Psoas muscle (tissue), 8 donors: ENCODE data around the gene IL16. TPM values are rescaled to one million over a fixed set of nuclear protein-coding genes. Genes with fewer than 3 reads are reported as not detected.
A peak's percentile ranks its signal among the peaks of the same experiment; 100 is the strongest.

Source experiments
- ATAC-seq, 4 donors: fragments of 200-7000 bp; cut with Tn5 transposase; one replicate each; pipeline ENCODE4 v1.9.1; 2020; ENCODE audit warnings: moderate library complexity in 3 of 4, mild to moderate bottlenecking in 2 of 4
- DNase-seq, 2 donors: peaks; one replicate each; pipeline ENCODE4 v3.0.0-alpha.2; 2020
- H3K27ac ChIP-seq: fragments of 200-600 bp; one replicate; pipeline ENCODE4 v1.8.0; 2022
- H3K27me3 ChIP-seq, 3 donors: fragments of 200-600 bp in 1 of 3; one replicate each; pipeline versions ENCODE4 v1.6.1 to v1.8.0; 2013 to 2022; ENCODE audit warnings: low read length in 2 of 3, mild to moderate bottlenecking in 2 of 3, moderate library complexity in 1 of 3; ENCODE audit not compliant: insufficient read depth in 3 of 3
- H3K36me3 ChIP-seq, 2 donors: fragments of 200-600 bp in 1 of 2; one replicate each; pipeline versions ENCODE4 v1.6.1 to v1.8.0; 2013 to 2022; ENCODE audit warnings: low read depth in 1 of 2, mild to moderate bottlenecking in 1 of 2, moderate library complexity in 1 of 2; ENCODE audit not compliant: insufficient read depth in 1 of 2
- H3K4me1 ChIP-seq: fragments of 200-600 bp; one replicate; pipeline ENCODE4 v1.8.0; 2022
- H3K4me3 ChIP-seq: fragments of 200-600 bp; one replicate; pipeline ENCODE4 v1.8.0; 2022; ENCODE audit warnings: mild to moderate bottlenecking
- H3K9me3 ChIP-seq: fragments of 200-600 bp; one replicate; pipeline ENCODE4 v1.8.0; 2022
- WGBS, 3 donors: extraction: QIAGEN DNeasy Blood & Tissue Kit; methylation state at CpG; one replicate each; pipeline versions ENCODE4 v1.1.6 to v1.1.7; 2013; 5-methylcytosine and 5-hydroxymethylcytosine counted together
- intact Hi-C, 2 donors: fragments of 100-400 bp; cut with DNase I; formaldehyde crosslinking; loops; one replicate each; pipeline versions ENCODE4 v1.11.0 to v1.14.2; 2022
- polyA plus RNA-seq, 3 donors: library from polyadenylated mRNA; stranded (reverse); fragments of 200-250 nt; gene quantifications; one replicate each; pipeline ENCODE4 v1.2.3, GENCODE V29; 2013
- total RNA-seq, 4 donors: library from RNA; stranded (reverse); fragmentation: NEBNext Ultra II Directional in 2 of 4; extraction: Animal tissue kit (Norgen Biotek cat#: 25700) in 2 of 4; gene quantifications; one replicate each; pipeline versions ENCODE4 v1.2.1 to v1.2.4, GENCODE V29; 2021 to 2023
- TF ChIP-seq, protein P1 (sequence below): fragments of 200-600 bp; IDR thresholded peaks from one replicate; pipeline ENCODE4 v1.8.0; 2022; ENCODE audit warnings: antibody characterized with exemption
- donor health status: healthy with polysubstance abuse.
- donor health status: DM: no; HTN: no; CAD: no; lungs with moderate emphysema.
- donor health status: Bipolar disorder and iron deficiency.
- donor health status: healthy.
- donor health status: DM: yes; HTN: yes; CAD: no.
- donor health status: DM: no; HTN: no; CAD: no.
- donor health status: DM: no; HTN: no; CAD: no.
- donor health status: DM: yes; HTN: yes; CAD: no.

IL16 gene
- total and polyA plus RNA-seq, 7 donors, result 1.2 to 5.3 (median 2.4) TPM

DNA sequence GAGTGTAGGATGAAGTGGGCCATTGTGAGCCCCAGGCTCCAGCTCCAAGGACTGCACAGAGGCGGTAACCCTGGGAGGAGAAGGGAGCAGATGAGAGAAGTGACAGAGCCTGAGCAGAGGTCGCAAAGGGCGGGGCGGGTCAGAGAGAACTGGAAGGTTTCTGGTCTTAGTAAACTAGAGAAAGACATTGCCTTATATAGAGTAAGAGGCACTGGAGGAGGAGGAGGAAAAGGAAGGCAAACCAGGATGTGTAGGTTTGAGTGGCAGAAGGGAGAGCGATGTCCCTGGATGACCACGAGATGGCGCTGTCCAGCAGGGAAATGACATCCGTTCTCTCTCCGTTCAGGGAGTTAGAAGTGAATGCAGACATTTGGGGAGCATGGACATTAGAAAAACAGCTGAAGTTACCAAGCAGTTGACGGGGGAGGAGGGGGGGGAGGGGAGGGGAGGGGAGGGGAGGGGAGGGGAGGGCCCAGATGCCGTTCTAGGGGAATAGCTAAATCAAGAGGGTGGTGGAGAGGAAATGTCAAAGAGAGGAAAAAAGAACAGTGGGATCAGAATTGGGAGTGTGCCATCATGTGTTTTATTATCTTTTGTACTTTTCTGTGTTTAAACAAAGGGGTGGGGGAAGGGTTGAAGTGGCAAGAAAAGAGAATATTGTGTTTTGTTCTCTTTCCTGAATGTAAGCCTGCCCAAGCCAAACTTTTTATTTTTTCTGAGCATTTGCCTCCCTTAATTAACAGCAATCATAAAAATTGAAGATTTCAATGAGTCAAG lies 78.4 kb downstream of the IL16 start:
- TF ChIP-seq, protein P1, sequence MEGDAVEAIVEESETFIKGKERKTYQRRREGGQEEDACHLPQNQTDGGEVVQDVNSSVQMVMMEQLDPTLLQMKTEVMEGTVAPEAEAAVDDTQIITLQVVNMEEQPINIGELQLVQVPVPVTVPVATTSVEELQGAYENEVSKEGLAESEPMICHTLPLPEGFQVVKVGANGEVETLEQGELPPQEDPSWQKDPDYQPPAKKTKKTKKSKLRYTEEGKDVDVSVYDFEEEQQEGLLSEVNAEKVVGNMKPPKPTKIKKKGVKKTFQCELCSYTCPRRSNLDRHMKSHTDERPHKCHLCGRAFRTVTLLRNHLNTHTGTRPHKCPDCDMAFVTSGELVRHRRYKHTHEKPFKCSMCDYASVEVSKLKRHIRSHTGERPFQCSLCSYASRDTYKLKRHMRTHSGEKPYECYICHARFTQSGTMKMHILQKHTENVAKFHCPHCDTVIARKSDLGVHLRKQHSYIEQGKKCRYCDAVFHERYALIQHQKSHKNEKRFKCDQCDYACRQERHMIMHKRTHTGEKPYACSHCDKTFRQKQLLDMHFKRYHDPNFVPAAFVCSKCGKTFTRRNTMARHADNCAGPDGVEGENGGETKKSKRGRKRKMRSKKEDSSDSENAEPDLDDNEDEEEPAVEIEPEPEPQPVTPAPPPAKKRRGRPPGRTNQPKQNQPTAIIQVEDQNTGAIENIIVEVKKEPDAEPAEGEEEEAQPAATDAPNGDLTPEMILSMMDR, result peak; percentile 79
- Histone ChIP-seq H3K4me1 (no peaks in the 10 kb centered on the region), H3K27me3 (no peaks in the 10 kb centered on the region), H3K9me3 (no peaks in the 10 kb centered on the region), H3K36me3 (no peaks in the 10 kb centered on the region), H3K4me3 (no peak overlapping the region), H3K27ac (no peak overlapping the region)
- WGBS, 3 donors, result 15 to 20% (median 15%) methylated on average over 10 to 11 of the region's 11 CpGs
- peak; percentile 71 to 85 (median 82) for ATAC-seq
- intact Hi-C loops, result loop anchor here (1.0 to 10.0 kb wide), 4 partner anchors 57 to 200 kb away; no protein-coding TSS in a partner anchor
- peak; percentile 68 to 81 for DNase-seq

DNA sequence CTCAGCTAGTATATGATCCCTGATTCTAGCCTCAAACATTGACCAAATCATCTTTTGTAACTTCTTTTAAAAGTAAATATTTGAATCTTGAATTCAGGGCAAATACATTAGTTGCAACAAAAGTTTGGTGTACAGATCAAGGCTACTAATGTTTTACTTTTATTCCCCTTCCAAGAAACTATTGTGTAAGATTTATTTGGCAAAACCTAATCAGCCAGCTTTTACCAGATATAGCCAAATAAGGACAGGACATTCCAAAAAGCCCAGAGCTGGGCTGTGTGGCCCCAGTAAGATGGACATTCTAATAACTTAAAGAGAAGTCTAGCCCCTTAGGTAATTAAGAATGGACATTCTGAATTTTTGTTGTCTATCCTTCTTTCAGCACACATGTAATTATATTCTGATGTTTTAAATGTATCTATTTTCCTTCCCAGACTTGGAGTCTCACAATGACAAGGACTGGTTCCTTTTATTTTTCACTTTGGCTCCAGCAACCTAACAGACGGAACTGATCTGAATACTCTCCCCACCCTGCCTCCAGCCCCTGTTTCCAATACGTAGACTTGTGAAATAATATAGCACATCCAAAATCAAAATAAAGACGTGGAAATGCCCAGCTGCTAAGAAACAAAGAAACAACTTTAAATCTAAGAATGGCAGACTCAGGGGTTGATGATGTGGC lies 79.2 kb downstream of the IL16 start:
- Histone ChIP-seq H3K9me3 (no peaks in the 10 kb centered on the region), H3K27ac (no peak overlapping the region), H3K27me3 (no peaks in the 10 kb centered on the region), H3K36me3 (no peaks in the 10 kb centered on the region), H3K4me3 (no peak overlapping the region), H3K4me1 (no peaks in the 10 kb centered on the region)
- DNase-seq (no peak), ATAC-seq (no peak)
- intact Hi-C loops, result loop anchor here in 1 of 2 donors (1.0 to 10.0 kb wide), 3 partner anchors 56 to 199 kb away; no protein-coding TSS in a partner anchor
- TF ChIP-seq, protein P1, result no peak
- WGBS, 3 donors, result 76 to 77% (median 77%) methylated on average over 3 of the region's 3 CpGs

DNA sequence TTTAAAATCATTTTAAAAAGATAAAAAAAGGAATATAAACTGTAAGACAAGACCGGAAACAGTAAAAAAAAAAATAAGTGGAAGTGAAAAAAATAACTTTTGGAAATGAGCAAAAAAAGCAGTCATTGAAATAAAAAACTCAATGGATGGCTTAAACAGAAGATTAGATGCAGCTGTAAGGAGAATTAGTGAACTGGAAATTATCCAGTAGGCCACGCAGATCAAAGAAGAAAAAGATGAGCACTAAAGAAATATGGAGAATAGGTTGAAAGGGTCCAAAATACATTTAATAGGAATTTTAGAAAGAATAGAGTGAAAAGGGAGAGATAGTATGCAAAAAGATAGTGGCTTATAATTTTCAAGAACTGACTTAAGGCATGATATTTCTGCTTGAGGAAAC lies 80.3 kb downstream of the IL16 start:
- H3K4me3 ChIP-seq, result no peak overlapping the region
- TF ChIP-seq, protein P1, result no peak
- DNase-seq (no peak), ATAC-seq (no peak)
- no peaks in the 10 kb centered on the region for H3K4me1 ChIP-seq
- intact Hi-C loops, result loop anchor here in 1 of 2 donors (5.0 to 10.0 kb wide), 2 partner anchors 55 to 198 kb away; no protein-coding TSS in a partner anchor
- H3K9me3 ChIP-seq, result no peaks in the 10 kb centered on the region
- H3K27ac ChIP-seq, result no peak overlapping the region
- 94% methylated on average over 2 of the region's 2 CpGs for WGBS, 3 donors
- no peaks in the 10 kb centered on the region for H3K27me3 ChIP-seq
- no peaks in the 10 kb centered on the region for H3K36me3 ChIP-seq

DNA sequence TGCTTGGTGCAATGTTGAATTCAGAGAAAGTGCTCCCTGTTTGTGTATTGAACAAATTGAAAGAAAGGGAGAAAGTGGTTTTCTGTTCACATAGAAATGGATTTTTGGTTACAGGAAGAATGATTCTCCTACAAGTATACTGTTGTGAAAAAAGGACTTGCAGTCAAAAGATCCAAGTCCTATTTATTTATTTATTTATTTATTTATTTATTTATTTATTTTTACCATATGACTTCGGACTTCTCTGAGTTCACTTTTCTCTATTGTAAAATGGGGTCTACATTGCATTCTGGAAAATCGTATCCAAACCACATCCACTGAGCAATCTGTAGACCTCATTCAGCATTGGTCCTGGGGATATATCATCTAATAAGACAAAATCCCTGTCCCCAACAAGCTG lies 81.2 kb downstream of the IL16 start:
- Histone ChIP-seq H3K4me3 (no peak overlapping the region), H3K27me3 (no peaks in the 10 kb centered on the region), H3K4me1 (no peaks in the 10 kb centered on the region), H3K9me3 (no peaks in the 10 kb centered on the region), H3K36me3 (no peaks in the 10 kb centered on the region), H3K27ac (no peak overlapping the region)
- intact Hi-C loops, result loop anchor here in 1 of 2 donors (5.0 to 10.0 kb wide), 2 partner anchors 54 to 197 kb away; no protein-coding TSS in a partner anchor
- TF ChIP-seq, protein P1, result no peak
- DNase-seq (no peak), ATAC-seq (no peak)
- WGBS, 3 donors, result 92 to 94% (median 93%) methylated on average over 2 of the region's 2 CpGs
